HG02840 (cell line): ENCODE data around the gene BRWD1.

Source experiments
- ATAC-seq: cut with Tn5 transposase; IDR thresholded peaks from one replicate; pipeline ENCODE4 v1.9.1; 2021; ENCODE audit warnings: mild to moderate bottlenecking, moderate library complexity, moderate number of reproducible peaks; ENCODE audit not compliant: unreplicated experiment, low FRiP score

BRWD1 gene

GRCh38 chr21:39313571-39314142 is at the start of gene BRWD1:
TSS of gene BRWD1 (minus strand) at chr21:39313632. CDS start at chr21:39313491, 141 bp downstream.
- peak; percentile 52 for ATAC-seq

DNA sequence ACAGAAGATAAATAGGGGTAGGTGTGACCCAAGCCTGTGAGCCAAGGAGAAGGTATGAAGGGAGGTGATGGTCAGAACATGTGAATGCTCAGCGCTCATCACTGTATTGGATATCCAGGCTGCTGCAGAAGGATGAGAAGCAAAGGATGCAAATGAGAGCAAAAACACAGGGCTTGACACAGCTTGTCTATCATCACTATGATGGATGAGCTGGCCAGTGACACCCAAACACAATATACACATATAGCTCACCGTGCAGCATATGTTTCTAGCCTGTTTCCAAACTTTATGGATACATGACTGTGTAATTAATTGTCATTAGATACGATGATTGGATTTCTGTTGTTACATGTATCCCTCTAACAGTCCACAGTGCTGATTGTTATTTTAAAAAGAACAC is 49.3 kb upstream of the BRWD1 start:
- no peak for ATAC-seq

DNA sequence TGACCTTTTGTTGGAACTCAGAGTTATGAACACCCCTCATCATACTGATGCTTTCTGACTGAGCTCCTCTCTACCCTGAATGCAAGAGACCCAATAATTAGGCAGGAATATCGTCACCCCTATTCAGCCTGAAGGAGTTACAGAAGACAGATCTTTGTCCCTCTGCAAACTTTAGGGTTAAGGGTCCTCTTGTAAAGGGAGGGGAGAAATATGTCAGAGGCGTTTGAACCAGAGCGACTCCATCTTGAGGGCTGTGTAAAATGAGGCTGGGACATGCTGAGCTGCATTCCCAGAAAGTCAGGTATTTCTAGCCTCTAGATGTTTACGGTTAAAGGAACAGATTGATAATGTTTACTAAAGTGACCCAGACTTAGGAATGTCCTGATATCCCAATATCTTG is 46.0 kb upstream of the BRWD1 start:
- ATAC-seq, result no peak

GRCh38 chr21:39353295-39353694 is 39.9 kb upstream of the BRWD1 start:
- ATAC-seq, result no peak

GRCh38 chr21:39350094-39351005 is 36.9 kb upstream of the BRWD1 start:
- ATAC-seq, result no peak

DNA sequence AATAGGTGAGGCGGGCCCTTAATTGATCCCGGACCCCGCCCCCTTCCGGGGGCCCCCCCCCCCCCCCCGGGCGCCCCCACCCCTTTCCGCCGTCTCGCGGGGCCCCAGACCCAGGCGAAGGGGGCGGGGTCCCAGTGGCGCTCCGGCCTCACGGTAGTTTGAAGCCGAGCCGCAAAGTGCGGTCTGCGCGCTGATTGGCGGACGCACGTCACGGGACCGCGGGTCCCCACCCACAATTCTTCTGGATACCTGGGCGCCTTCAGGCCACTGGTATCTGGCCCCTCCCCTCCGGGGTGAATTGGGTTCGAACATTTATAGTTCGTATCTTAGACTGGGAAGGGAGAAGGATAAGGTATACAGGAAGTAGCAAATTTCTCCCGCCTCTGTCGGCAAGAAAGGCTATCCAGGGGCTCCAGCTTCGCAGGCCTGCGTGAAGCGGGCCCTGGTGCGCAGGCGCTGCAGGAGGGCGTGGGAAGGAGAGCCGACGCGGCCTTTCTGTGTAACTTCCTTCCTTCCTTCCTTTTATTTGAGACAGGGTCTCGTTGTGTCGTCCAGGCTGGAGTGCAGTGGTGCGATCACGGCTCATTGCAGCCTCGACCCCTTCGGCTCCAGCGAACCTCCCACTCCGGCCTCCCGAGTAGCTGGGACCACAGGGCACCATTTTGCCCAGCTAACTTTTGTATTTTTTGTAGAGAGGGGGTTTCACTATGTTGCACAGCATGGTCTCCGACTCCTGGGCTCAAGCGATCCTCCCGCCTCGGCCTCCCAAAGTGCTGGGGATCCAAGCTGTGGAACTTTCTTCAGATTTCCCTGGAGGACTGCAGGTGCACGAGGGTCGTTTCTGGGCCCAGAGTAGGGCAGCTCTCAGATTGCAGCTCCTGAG is 36.0 kb upstream of the BRWD1 start:
- ATAC-seq, result peak; percentile 90

DNA sequence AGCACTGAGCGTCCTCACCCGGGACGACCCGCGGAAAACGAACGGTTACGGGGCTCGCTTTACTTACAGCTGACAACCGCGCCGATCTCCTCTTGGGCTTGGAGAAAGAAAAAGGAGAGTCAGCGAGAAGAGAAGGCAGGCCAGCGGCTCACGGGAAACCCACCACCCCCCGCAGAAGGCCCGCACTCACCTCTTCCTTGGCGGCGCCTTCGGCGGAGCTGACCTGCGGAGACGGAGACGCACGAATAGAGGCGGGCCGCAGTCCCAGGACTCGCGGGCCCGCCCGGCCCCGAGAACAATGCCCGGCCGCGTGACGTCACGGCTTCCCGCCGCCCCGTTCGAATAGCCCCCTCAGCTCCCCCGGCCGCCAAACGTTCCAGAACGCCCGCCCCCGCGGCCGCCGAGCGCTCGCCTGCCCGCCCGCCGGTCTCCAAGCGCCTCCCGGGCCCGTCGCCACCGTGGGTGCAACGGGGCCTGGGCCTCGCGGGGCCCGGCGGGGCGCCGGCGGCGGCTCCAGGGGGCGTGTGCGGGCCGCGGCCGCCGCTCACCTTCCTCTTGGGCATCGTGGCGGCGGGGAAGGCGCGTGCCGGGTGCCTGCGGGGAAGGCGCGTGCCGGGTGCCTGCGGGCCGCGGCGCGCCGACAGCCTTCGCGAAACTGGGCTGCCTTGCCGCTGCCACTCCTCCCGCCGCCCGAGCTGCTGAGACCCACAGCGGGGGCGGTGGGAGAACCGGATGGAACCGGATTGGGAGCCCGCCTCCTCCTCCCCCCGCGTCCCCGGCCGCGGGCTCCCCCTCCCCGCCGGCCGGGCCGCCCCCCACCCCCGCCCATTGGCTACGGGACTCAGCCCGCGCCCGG is 35.2 kb upstream of the BRWD1 start, which contains the start of gene HMGN1:
Gene HMGN1, minus strand, starts transcription at position 734 of the 856 bp plus-strand sequence. Its CDS starts 171 bp downstream, at position 563.
- peak; percentile 50 for ATAC-seq

GRCh38 chr21:39348040-39348354 is 34.6 kb upstream of the BRWD1 start:
- no peak for ATAC-seq

GRCh38 chr21:39347537-39347936 is 34.1 kb upstream of the BRWD1 start:
- no peak for ATAC-seq

DNA sequence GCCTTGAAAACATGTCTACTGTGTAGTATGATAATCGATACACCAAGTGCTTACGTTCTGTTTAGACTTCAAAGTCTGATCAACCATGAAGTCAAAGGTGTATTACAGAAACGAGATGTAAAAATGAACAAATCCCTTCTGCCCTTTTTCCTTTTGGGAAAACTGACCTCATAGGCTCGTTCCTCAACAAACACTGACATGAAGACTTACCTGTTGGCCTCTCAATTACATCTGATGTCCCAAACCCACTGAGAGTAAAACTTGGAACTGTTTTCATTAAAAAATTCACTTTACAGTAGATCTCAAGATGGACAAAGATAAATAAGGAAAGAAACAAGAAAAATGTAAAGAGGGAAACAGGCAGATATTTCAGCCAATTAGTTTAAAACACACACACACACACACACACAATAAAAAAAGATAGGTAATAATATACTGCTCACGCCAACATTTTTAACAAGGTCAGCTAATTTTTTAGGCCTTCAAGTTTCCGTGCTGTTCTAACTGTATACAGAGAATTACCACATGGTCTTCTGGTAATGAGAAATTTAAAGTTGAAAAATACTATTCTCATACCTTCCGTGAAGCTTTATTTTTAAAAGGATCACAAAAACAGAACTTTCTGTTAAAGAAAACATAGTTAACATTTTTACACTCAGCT is 33.4 kb upstream of the BRWD1 start:
- ATAC-seq, result no peak

DNA sequence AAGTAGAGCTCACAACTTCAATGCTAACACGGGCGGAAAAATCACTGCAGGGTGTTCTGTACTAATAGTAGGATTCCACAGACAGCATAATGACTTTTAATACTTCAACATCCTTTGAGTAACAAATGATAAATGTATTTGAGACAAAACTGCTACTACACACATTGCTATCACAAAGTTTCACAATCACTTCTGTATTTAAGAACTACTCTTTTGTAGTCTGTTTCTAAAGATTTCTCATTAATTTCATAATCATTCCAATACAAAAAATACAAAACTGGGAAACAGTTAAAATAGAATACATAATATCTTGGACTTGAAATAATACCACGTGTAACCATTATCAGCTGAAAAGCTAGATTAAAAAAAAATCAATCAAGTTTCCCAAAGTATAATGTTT is 32.8 kb upstream of the BRWD1 start:
- no peak for ATAC-seq

DNA sequence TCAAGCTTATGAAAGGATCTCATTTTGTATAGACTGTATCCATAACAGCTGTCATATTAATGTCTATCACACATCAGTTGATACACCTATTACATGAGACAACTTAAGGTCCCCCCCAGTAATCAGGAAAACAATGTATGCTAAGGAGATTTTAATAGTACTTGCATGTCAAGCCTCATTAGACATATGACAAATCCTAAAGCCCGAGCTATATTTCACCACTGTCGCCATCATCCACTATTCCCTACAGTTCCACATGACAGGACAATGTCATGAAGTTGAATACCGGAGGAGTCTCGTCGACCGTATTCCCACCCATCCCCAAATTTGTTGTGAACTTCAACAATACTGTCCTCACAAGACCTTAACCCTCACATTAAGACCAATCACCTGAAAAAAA is 32.0 kb upstream of the BRWD1 start:
- ATAC-seq, result no peak

GRCh38 chr21:39344848-39345247 is 31.4 kb upstream of the BRWD1 start:
- no peak for ATAC-seq

GRCh38 chr21:39341249-39341923 is 28.0 kb upstream of the BRWD1 start:
- ATAC-seq, result no peak

DNA sequence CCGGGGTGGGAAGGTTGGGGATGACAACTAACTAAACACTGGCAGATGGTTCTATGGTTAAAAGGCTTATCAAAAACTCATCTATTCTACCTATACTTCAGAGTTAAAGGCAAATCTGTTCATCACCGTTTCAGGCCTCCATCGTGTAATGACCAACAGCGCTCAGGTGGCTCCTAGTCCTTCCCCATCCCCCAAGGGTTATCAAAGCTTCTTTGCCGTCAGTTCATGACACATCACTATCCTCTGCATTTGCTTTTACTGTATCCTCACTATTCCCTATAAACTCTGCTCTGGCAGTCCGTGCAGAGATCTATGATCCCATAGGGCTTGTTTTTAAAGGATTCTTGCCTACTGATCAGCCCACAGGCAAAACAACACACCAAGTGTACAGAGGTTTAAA is 27.3 kb upstream of the BRWD1 start:
- ATAC-seq, result no peak

DNA sequence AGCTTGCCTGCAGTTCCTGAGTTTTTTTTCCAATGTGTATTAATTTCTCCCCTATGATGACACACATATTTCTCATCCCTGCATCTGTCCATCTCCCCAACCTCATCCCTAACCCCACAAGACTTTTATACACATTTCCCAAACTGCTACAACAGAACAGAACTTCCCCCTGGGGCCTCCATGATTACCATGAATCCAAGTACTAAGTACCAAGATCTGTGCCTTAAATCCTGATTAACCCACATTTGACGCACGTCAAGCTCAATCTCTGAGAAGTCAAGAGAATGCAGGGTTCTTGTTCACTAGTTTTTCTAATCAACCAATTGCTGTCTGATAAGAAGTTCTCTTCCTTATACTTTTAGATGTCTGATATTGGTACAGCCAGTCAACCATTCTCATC is 25.8 kb upstream of the BRWD1 start:
- ATAC-seq, result no peak

DNA sequence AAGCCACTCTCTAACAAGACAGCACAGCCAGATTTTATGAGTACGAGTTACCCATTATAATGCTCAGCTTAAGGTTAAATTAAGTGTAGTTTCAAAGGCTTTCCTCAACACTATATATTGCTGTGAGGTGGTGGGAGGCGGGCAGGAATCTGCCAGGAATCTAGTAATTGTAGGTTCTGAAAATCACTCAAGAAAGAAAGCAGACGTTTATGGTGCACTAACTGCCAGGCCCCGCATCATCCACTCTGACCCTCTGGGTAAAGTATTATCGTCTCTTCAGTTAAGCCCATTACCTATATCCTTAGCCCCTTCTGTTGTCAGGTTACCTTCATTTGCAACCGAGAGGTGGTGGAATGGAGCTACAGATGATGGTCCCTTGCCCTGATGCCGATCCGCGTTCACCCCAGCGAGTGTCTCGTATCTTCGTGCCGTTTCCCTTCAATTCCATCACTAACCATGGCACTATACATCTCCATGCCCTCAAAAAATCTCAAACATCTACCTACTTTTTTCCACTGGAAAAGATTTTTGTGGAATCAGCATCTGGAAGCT is 23.1 kb upstream of the BRWD1 start:
- no peak for ATAC-seq

- no peak for ATAC-seq
These were observed 21.2 kb upstream of the BRWD1 start for GRCh38 chr21:39334611-39335010.

DNA sequence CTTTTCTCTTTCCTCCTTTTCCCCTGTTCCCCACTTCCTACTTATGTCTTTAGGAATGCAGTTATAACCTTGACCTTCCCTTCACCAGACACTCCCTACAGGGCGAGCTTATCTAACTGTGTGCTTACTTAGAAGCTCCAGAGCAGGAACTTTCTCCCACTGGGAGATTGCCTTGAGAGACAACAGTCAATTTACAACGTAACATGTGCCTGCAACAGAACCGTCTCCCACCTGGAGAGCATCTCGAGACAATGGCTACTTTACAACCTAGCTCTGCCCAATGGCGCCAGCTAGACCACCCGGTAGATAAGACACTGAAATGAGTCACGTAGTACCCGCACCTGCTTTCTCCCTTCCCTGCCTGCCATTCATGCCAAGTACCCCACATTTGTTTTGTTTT is 18.7 kb upstream of the BRWD1 start:
- ATAC-seq, result no peak
